HL-60 (cell line): ENCODE data around the gene USF1.

ENCODE experiments used
- GABPA ChIP-seq: IDR thresholded peaks from 2 replicates; pipeline ENCODE4 v1.6.1; 2012; ENCODE audit warnings: low read depth
- SPI1 ChIP-seq: IDR thresholded peaks from 2 replicates; pipeline ENCODE4 v1.6.1; 2012; ENCODE audit warnings: low read depth, mild to moderate bottlenecking, borderline replicate concordance
- TF ChIP-seq, protein P1 (sequence below): IDR thresholded peaks from one replicate; pipeline ENCODE4 v1.5.1; 2011; ENCODE audit warnings: low read length, control low read depth, inconsistent platforms; ENCODE audit not compliant: insufficient read depth
- TF ChIP-seq, protein P2 (sequence below): IDR thresholded peaks from 2 replicates; pipeline ENCODE4 v1.6.1; 2012; ENCODE audit warnings: low read depth; ENCODE audit not compliant: insufficient replicate concordance

DNA sequence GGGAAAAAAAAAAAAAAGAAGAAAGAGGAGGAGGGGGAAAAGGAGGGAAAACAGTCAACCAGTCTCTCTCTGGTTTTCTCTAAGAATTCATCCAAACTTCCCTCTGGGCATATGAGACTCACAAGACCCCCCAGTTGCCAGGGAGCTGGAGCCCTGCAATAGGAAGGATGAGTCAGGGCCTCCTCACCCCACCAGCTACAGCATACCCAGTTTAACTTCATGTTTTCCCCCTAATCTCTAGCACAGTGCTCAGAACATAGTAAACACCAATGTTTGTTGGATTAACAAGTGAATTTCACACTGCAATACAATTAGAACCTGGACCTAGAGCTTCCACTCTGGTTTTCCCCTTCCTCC is 32.7 kb downstream of the USF1 start:
- TF ChIP-seq, protein P1, sequence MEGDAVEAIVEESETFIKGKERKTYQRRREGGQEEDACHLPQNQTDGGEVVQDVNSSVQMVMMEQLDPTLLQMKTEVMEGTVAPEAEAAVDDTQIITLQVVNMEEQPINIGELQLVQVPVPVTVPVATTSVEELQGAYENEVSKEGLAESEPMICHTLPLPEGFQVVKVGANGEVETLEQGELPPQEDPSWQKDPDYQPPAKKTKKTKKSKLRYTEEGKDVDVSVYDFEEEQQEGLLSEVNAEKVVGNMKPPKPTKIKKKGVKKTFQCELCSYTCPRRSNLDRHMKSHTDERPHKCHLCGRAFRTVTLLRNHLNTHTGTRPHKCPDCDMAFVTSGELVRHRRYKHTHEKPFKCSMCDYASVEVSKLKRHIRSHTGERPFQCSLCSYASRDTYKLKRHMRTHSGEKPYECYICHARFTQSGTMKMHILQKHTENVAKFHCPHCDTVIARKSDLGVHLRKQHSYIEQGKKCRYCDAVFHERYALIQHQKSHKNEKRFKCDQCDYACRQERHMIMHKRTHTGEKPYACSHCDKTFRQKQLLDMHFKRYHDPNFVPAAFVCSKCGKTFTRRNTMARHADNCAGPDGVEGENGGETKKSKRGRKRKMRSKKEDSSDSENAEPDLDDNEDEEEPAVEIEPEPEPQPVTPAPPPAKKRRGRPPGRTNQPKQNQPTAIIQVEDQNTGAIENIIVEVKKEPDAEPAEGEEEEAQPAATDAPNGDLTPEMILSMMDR = no peak
- TF ChIP-seq, protein P2, sequence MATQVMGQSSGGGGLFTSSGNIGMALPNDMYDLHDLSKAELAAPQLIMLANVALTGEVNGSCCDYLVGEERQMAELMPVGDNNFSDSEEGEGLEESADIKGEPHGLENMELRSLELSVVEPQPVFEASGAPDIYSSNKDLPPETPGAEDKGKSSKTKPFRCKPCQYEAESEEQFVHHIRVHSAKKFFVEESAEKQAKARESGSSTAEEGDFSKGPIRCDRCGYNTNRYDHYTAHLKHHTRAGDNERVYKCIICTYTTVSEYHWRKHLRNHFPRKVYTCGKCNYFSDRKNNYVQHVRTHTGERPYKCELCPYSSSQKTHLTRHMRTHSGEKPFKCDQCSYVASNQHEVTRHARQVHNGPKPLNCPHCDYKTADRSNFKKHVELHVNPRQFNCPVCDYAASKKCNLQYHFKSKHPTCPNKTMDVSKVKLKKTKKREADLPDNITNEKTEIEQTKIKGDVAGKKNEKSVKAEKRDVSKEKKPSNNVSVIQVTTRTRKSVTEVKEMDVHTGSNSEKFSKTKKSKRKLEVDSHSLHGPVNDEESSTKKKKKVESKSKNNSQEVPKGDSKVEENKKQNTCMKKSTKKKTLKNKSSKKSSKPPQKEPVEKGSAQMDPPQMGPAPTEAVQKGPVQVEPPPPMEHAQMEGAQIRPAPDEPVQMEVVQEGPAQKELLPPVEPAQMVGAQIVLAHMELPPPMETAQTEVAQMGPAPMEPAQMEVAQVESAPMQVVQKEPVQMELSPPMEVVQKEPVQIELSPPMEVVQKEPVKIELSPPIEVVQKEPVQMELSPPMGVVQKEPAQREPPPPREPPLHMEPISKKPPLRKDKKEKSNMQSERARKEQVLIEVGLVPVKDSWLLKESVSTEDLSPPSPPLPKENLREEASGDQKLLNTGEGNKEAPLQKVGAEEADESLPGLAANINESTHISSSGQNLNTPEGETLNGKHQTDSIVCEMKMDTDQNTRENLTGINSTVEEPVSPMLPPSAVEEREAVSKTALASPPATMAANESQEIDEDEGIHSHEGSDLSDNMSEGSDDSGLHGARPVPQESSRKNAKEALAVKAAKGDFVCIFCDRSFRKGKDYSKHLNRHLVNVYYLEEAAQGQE = no peak
- TF ChIP-seq GABPA = no peak
- no peak; the same call in 1 of the 2 replicates for TF ChIP-seq SPI1
